Mucosa of rectum (tissue), 2 donors: ENCODE data around the gene NTMT1.

Experiments
- H3K27ac ChIP-seq, 2 donors: one replicate each; pipeline ENCODE4 v1.7.0; 2013; ENCODE audit warnings: inconsistent platforms in 2 of 2, low read depth in 2 of 2, low read length in 2 of 2
- H3K27me3 ChIP-seq, 2 donors: one replicate each; pipeline ENCODE4 v1.7.0; 2013; ENCODE audit warnings: low read length in 2 of 2; ENCODE audit not compliant: control insufficient read depth in 2 of 2, insufficient read depth in 2 of 2
- H3K36me3 ChIP-seq, 2 donors: one replicate each; pipeline ENCODE4 v1.7.0; 2013; ENCODE audit warnings: low read length in 2 of 2; ENCODE audit not compliant: control insufficient read depth in 2 of 2, insufficient read depth in 2 of 2
- H3K4me1 ChIP-seq, 2 donors: one replicate each; pipeline ENCODE4 v1.7.0; 2013; ENCODE audit warnings: low read length in 2 of 2, mild to moderate bottlenecking in 1 of 2; ENCODE audit not compliant: control insufficient read depth in 2 of 2, insufficient read depth in 2 of 2
- H3K4me3 ChIP-seq, 2 donors: one replicate each; pipeline ENCODE4 v1.7.0; 2013; ENCODE audit warnings: low read length in 2 of 2
- H3K9ac ChIP-seq, 2 donors: one replicate each; pipeline ENCODE4 v1.7.0; 2013; ENCODE audit warnings: low read length in 2 of 2, low read depth in 1 of 2, mild to moderate bottlenecking in 1 of 2
- H3K9me3 ChIP-seq, 2 donors: one replicate each; pipeline ENCODE4 v1.7.0; 2013; ENCODE audit warnings: low read length in 2 of 2; ENCODE audit not compliant: control insufficient read depth in 2 of 2
- donor health status: healthy.
- donor health status: Normal muscosa, but diverticular disease.

The NTMT1 gene

DNA sequence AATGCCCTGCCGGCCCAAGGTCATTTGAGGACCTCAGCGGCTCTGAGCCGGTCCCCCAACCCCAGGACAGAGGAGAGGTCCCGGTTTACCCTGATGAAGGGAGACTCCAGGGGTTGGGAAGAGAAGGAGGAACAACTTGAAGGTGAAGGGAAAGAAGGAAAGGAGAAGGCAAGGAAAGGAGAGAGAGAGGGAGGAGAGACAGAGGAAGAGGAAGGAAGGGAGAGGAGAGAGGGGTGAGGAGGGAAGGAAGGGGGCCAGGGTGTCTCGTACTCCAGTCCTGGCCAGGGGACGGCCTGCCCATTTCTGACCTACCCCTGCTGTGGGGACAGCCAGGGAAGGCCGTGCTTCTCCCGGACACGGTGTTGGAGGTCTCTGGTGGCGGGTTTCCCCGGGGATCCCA lies 41.4 kb downstream of the NTMT1 start:
- Histone ChIP-seq H3K27me3 (peaks cover 9 to 19% of the 10 kb centered on the region in 2 donors), H3K4me1 (peaks cover 0 to 2% of the 10 kb centered on the region in 2 donors), H3K9me3 (no peaks in the 10 kb centered on the region), H3K9ac (no peak overlapping the region), H3K36me3 (no peaks in the 10 kb centered on the region), H3K27ac (no peak overlapping the region), H3K4me3 (no peak overlapping the region)

DNA sequence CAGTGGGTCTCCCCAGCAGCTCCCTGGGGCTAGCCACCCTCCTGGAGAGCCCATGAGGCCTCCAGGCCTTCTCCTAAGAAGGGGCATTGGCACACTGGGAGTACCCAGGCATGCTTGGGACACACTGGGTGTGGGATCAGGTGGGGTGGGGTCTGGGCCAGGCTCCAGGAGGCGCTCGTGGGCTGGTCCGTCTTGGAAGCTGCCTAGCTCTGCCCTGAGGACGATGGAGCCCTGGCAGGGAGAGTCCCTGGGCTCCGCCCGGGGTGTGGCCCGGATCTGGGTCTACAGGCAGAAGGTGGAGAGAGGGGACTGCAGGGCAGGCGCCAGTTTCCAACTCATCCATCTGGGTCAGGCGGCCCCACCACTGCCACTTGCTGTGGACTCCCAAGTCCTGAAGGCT lies 41.9 kb downstream of the NTMT1 start:
- peaks cover 0 to 2% of the 10 kb centered on the region in 2 donors for H3K4me1 ChIP-seq
- H3K4me3 ChIP-seq = no peak overlapping the region
- no peaks in the 10 kb centered on the region for H3K9me3 ChIP-seq
- no peak overlapping the region for H3K27ac ChIP-seq
- peaks cover 9 to 19% of the 10 kb centered on the region in 2 donors for H3K27me3 ChIP-seq
- H3K9ac ChIP-seq = no peak overlapping the region
- no peaks in the 10 kb centered on the region for H3K36me3 ChIP-seq

DNA sequence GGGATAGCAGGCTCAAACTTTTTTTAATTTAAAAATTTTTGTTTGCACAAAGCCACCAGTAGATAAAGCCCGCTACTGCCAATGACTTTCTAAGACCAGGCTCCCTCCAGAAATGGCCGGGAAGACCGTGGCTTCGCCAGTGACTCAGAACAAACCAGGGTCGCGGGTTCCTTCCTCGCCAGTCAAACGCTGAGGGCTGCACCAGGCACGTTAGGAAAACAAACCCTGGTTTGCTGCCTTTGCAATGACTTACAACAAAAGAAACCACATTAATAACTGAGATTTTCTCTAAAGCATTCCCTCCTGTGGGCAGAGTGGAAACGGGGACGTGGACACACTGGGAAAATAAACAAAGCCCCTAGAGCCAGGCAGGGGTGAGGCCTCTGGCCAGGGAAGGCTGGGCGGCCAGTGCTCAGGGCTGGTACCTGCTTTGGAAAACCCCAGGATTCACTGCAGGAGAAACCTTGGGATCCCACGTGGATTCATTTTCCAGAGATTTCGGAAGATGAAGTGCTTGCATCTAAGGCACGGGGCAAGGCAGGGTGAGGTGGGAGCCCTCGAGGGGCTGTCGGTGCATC lies 43.3 kb downstream of the NTMT1 start:
- Histone ChIP-seq H3K36me3 (no peaks in the 10 kb centered on the region), H3K9me3 (no peaks in the 10 kb centered on the region), H3K27ac (no peak overlapping the region), H3K27me3 (peaks cover 9 to 14% of the 10 kb centered on the region in 2 donors), H3K9ac (no peak overlapping the region), H3K4me3 (no peak overlapping the region), H3K4me1 (peaks cover 0 to 2% of the 10 kb centered on the region in 2 donors)

DNA sequence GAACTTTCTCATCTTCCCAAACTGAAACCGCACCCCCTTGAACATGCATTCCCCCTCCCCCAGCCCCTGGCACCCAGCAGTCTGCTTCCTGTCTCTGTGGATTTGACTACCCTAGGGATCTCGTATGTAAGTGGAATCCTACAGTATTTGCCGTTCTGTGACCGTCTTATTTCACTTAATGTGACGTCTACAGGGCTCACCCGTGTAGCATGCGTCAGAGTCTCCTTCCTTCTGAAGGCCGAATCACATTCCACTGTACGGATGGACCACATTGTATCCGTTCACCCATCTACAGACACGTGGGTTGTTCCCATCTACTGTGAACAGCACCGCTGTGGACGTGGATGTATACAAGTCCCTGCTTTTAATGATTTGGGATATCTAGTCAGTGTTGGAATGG lies 44.0 kb downstream of the NTMT1 start:
- Histone ChIP-seq H3K9ac (no peak overlapping the region), H3K27me3 (peaks cover 6 to 14% of the 10 kb centered on the region in 2 donors), H3K4me3 (no peak overlapping the region), H3K4me1 (no peaks in the 10 kb centered on the region), H3K27ac (no peak overlapping the region), H3K9me3 (no peaks in the 10 kb centered on the region), H3K36me3 (no peaks in the 10 kb centered on the region)

DNA sequence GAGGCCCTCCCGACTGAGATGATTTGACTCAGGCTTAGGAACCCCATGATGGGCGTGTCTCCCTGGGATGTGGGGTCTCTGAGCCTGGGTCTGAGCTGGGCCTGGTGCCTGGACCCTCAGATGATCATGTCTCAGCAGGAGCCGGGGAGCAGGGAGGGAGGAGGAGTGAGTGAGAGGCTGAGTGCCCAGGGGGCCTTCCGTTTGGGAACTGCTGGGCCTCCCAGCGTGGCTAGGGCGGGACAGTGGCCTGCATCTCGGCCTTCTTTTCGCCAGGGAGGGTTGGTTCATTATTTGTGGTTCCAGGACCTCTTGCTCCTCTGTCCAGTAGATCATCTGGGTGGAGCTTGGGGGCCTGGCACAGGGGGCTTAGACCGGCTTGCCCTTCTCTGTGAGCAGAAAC lies 45.1 kb downstream of the NTMT1 start:
- no peaks in the 10 kb centered on the region for H3K9me3 ChIP-seq
- H3K36me3 ChIP-seq = no peaks in the 10 kb centered on the region
- H3K27me3 ChIP-seq = peaks cover 6 to 15% of the 10 kb centered on the region in 2 donors
- H3K4me1 ChIP-seq = no peaks in the 10 kb centered on the region
- no peak overlapping the region for H3K4me3 ChIP-seq
- no peak overlapping the region for H3K27ac ChIP-seq
- no peak overlapping the region for H3K9ac ChIP-seq

DNA sequence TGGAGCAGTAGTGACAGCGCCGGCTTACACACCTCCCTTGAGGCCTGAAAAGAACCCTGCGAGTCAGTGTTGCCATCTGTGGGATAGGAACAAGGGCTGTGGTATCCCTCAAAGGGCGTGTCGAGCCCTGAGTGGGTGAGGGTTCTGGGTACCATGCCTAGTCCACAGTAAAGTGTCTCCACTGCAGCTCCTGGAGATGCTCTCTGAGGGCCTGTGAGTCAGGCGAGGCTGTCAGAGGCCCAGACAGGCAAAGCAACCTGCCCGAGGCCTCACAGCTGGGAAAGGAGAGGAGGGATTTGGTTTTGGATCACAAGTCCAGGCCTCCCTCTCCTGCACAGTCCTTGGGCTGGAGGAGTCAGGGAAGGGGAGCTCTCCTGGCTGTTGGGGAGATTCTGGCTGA lies 45.6 kb downstream of the NTMT1 start:
- peaks cover 8 to 19% of the 10 kb centered on the region in 2 donors for H3K27me3 ChIP-seq
- H3K36me3 ChIP-seq = no peaks in the 10 kb centered on the region
- no peaks in the 10 kb centered on the region for H3K4me1 ChIP-seq
- H3K9me3 ChIP-seq = no peaks in the 10 kb centered on the region
- no peak overlapping the region for H3K27ac ChIP-seq
- no peak overlapping the region for H3K4me3 ChIP-seq
- no peak overlapping the region for H3K9ac ChIP-seq

DNA sequence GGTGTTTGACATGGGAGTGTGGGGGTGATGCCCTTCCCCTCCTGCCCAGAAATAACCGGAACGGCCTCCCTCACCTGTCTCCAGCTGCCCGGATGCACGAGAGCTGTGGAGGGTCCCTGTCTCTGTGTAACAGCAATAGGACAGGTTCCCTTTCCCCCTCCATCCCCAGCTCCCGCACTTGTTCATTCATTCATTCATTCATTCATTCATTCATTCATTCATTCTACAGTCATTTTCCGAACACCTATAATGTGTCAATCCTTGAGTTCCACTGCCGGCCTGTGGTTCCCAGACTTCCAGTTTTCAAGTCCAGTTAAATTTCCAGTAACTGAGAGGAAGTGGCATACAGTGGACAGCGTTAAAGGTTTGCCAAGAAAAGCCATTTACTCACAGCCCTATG lies 46.7 kb downstream of the NTMT1 start:
- Histone ChIP-seq H3K27me3 (peaks cover 2 to 12% of the 10 kb centered on the region in 2 donors), H3K9me3 (no peaks in the 10 kb centered on the region), H3K4me3 (no peak overlapping the region), H3K4me1 (no peaks in the 10 kb centered on the region), H3K36me3 (no peaks in the 10 kb centered on the region), H3K27ac (no peak overlapping the region), H3K9ac (no peak overlapping the region)

DNA sequence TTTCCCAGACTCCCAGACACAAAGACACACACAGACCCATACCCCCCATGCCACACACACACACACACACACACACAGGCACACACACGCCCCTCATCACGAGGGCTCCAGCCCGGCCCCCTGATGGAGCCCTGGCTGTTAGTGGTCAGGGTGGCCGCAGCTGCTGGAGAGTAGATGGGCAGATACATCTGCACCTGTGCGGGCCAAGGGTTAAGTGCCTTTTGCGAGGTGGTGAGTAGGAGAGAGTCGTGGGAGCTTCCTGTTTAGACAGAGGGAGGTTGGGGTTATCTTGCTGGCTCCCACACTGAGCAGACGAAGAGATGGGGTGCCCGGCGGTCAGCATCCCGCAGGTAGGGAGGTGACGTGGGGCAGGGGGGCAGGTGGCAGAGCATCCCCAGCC lies 47.6 kb downstream of the NTMT1 start:
- H3K36me3 ChIP-seq = no peaks in the 10 kb centered on the region
- no peaks in the 10 kb centered on the region for H3K4me1 ChIP-seq
- peaks cover 2 to 7% of the 10 kb centered on the region in 2 donors for H3K27me3 ChIP-seq
- H3K4me3 ChIP-seq = no peak overlapping the region
- no peak overlapping the region for H3K27ac ChIP-seq
- no peaks in the 10 kb centered on the region for H3K9me3 ChIP-seq
- H3K9ac ChIP-seq = no peak overlapping the region

DNA sequence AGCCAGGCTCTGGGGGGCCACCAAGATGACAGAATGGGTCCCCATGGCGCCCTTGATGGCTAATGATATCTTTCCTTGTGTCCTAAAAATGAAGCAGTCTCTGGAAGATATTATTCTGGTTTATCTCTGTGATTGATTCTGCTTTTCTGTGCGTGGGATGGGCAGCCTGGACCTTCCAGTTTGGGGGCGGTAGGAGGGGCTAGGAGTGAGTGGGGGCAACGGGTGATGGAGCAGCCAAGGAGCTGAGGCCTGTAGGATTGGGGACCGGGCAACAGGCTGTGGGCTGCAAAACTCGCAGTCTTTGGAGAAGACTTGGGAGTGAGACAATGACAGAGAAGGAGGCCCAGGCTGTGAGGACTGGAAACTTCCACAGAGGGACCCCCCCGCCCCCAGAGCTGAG lies 48.3 kb downstream of the NTMT1 start:
- no peak overlapping the region for H3K9ac ChIP-seq
- peaks cover 2 to 7% of the 10 kb centered on the region in 2 donors for H3K27me3 ChIP-seq
- H3K36me3 ChIP-seq = no peaks in the 10 kb centered on the region
- no peaks in the 10 kb centered on the region for H3K4me1 ChIP-seq
- no peak overlapping the region for H3K4me3 ChIP-seq
- no peaks in the 10 kb centered on the region for H3K9me3 ChIP-seq
- no peak overlapping the region for H3K27ac ChIP-seq

DNA sequence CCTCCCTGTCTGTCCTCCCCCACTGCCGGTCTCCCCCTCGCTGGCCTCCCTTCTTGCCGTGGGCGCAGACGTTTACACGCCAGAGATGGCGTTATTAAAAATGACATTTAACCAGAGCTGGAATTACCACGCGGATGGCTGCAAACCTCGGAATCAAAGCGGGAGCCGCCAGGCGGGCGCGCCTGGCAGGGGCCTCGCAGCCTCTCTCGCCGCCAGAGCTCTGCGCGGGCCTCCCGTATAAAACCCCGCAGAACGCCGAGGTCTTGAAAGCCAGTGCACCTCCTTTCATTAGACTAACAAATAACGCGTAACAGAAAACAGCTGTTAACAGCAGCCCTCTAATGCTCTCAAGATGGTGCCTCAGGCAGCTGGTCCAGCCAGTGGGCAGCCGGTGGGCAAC lies 49.7 kb downstream of the NTMT1 start:
- Histone ChIP-seq H3K4me1 (no peaks in the 10 kb centered on the region), H3K36me3 (no peaks in the 10 kb centered on the region), H3K27me3 (peaks cover 5 to 7% of the 10 kb centered on the region in 2 donors), H3K9me3 (no peaks in the 10 kb centered on the region), H3K27ac (no peak overlapping the region), H3K9ac (no peak overlapping the region), H3K4me3 (no peak overlapping the region)

DNA sequence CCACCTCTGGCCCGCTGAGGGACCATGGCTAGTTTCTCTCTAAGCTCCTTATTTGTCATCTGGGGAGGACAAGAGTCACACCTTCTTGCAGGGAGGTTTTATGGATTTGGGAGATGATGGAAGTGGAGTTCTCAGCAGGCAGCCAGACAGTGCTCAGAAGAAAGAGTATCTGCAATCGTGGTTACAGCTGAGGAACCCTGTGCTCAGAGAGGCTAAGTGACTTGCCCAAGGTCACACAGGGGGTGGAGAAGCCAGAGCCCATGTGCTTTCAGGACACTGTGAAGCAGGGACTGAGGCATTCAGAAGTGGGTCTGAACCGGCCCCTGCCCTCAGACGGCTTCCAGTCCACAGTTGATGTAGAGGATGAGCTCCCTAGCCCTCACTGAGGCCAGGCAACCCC lies 50.3 kb downstream of the NTMT1 start:
- peaks cover 5 to 7% of the 10 kb centered on the region in 2 donors for H3K27me3 ChIP-seq
- no peaks in the 10 kb centered on the region for H3K4me1 ChIP-seq
- no peak overlapping the region for H3K4me3 ChIP-seq
- no peak overlapping the region for H3K27ac ChIP-seq
- H3K9ac ChIP-seq = no peak overlapping the region
- H3K36me3 ChIP-seq = no peaks in the 10 kb centered on the region
- no peaks in the 10 kb centered on the region for H3K9me3 ChIP-seq
